Measurements from ENCODE around the gene FDX2. TPM values are rescaled to one million over a fixed set of nuclear protein-coding genes. Genes with fewer than 3 reads are reported as not detected.
"Not testable (repeated sequence)": the region's sequence is repeated elsewhere in the genome, so short reads cannot be mapped to it uniquely, and the experiment has no call there.

Gene FDX2
- total RNA-seq, 2 experiments from 2014 or later, result 7.6 to 9.4 TPM

GRCh38 chr19:10282043-10282442 lies 33.8 kb downstream of the FDX2 start:
- DNase-seq; H3K27me3 Mint-ChIP-seq; POLR2A ChIA-PET; H3K9me3 Mint-ChIP-seq; H3K27ac Mint-ChIP-seq; ATAC-seq (ENCODE audit: low read depth); H3K4me3 Mint-ChIP-seq: not testable (repeated sequence)
- H3K36me3 Mint-ChIP-seq, result peaks cover 23% of the 10 kb centered on the region
- H3K4me1 Mint-ChIP-seq, result peaks cover 29% of the 10 kb centered on the region

GRCh38 chr19:10279737-10280442 lies 35.9 kb downstream of the FDX2 start:
- H3K27ac Mint-ChIP-seq, result peak overlapping the region; percentile 36
- peak; percentile 66 for ATAC-seq (ENCODE audit: low read depth)
- POLR2A ChIA-PET, result interaction anchor here (0.6 to 2.5 kb wide), 5 partner anchors 9 to 148 kb away, joined by 3 to 26 read pairs (median 3); partner anchors contain the start of gene ICAM1
- H3K36me3 Mint-ChIP-seq, result peaks cover 16% of the 10 kb centered on the region
- peak overlapping the region; percentile 7 for H3K4me3 Mint-ChIP-seq
- no peaks in the 10 kb centered on the region for H3K27me3 Mint-ChIP-seq
- H3K9me3 Mint-ChIP-seq, result no peaks in the 10 kb centered on the region
- peaks cover 11% of the 10 kb centered on the region for H3K4me1 Mint-ChIP-seq
- no peak for DNase-seq

GRCh38 chr19:10278935-10279334 lies 36.9 kb downstream of the FDX2 start:
- no peaks in the 10 kb centered on the region for H3K27me3 Mint-ChIP-seq
- POLR2A ChIA-PET, result interaction anchor here (0.6 to 2.5 kb wide), 2 partner anchors 8 to 110 kb away, joined by 3 to 26 read pairs; partner anchors contain the start of gene ICAM1
- H3K9me3 Mint-ChIP-seq, result no peaks in the 10 kb centered on the region
- H3K4me3 Mint-ChIP-seq, result no peak overlapping the region
- DNase-seq, result no peak
- H3K4me1 Mint-ChIP-seq, result peaks cover 13% of the 10 kb centered on the region
- H3K36me3 Mint-ChIP-seq, result peaks cover 12% of the 10 kb centered on the region
- H3K27ac Mint-ChIP-seq, result peak overlapping the region; percentile 60
- ATAC-seq (ENCODE audit: low read depth), result no peak

GRCh38 chr19:10277795-10278589 lies 37.8 kb downstream of the FDX2 start:
- no peak overlapping the region for H3K27ac Mint-ChIP-seq
- no peak for ATAC-seq (ENCODE audit: low read depth)
- POLR2A ChIA-PET, result interaction anchor here (1.1 to 1.2 kb wide), 2 partner anchors 9 to 11 kb away, joined by 4 to 5 read pairs; partner anchors contain the start of gene ICAM4

GRCh38 chr19:10274589-10274988 lies 41.2 kb downstream of the FDX2 start:
- peaks cover 10% of the 10 kb centered on the region for H3K36me3 Mint-ChIP-seq
- H3K27ac Mint-ChIP-seq, result no peak overlapping the region
- POLR2A ChIA-PET, result interaction anchor here (1.1 kb wide), 1 partner anchor 15 kb away, joined by 5 read pairs; the partner anchor contains the start of gene ICAM5
- H3K27me3 Mint-ChIP-seq, result no peaks in the 10 kb centered on the region
- DNase-seq (no peak), ATAC-seq (ENCODE audit: low read depth) (no peak)
- H3K9me3 Mint-ChIP-seq, result no peaks in the 10 kb centered on the region
- no peak overlapping the region for H3K4me3 Mint-ChIP-seq
- H3K4me1 Mint-ChIP-seq, result peaks cover 22% of the 10 kb centered on the region

More at GRCh38 chr19:10277795-10278589, 37.8 kb downstream of the FDX2 start:
- H3K4me3 Mint-ChIP-seq, result no peak overlapping the region
- H3K9me3 Mint-ChIP-seq, result no peaks in the 10 kb centered on the region
- peaks cover 12% of the 10 kb centered on the region for H3K36me3 Mint-ChIP-seq
- DNase-seq, result no peak
- peaks cover 13% of the 10 kb centered on the region for H3K4me1 Mint-ChIP-seq
- H3K27me3 Mint-ChIP-seq, result no peaks in the 10 kb centered on the region

- Mint-ChIP-seq H3K9me3 (no peaks in the 10 kb centered on the region), H3K4me1 (peaks cover 23% of the 10 kb centered on the region), H3K27me3 (no peaks in the 10 kb centered on the region), H3K27ac (peak overlapping the region; percentile 92), H3K4me3 (peak overlapping the region; percentile 86), H3K36me3 (peaks cover 5% of the 10 kb centered on the region)
- DNase-seq (no peak), ATAC-seq (ENCODE audit: low read depth) (no peak)
- POLR2A ChIA-PET, result interaction anchor here (0.9 to 4.7 kb wide), 16 partner anchors 9 to 157 kb away, joined by 3 to 60 read pairs (median 10); partner anchors contain the start of genes CDC37, FDX2, ICAM4 and ICAM5
Observed at GRCh38 chr19:10271543-10272086, 44.2 kb downstream of the FDX2 start.

GRCh38 chr19:10270616-10271394 lies 45.0 kb downstream of the FDX2 start, which contains the start of gene ICAM1:
ICAM1 (plus strand) TSS chr19:10271120; CDS start chr19:10271160, 40 bp downstream.
- Mint-ChIP-seq H3K4me3 (peak within 1 kb of the TSS; percentile 86), H3K27ac (peak within 1 kb of the TSS; percentile 92), H3K4me1 (peaks cover 23% of the 10 kb centered on the region), H3K36me3 (peaks cover 5% of the 10 kb centered on the region), H3K9me3 (no peaks in the 10 kb centered on the region), H3K27me3 (no peaks in the 10 kb centered on the region)
- POLR2A ChIA-PET, result interaction anchor here (0.6 to 4.7 kb wide), 26 partner anchors 10 to 891 kb away, joined by 3 to 60 read pairs (median 6); partner anchors contain the start of genes CDC37, FDX2, ICAM4 and ICAM5
- ATAC-seq (ENCODE audit: low read depth), result peak; percentile 65
- peak; percentile 83 for DNase-seq

GRCh38 chr19:10270180-10270615 lies 45.6 kb downstream of the FDX2 start:
- H3K4me1 Mint-ChIP-seq, result peaks cover 23% of the 10 kb centered on the region
- no peaks in the 10 kb centered on the region for H3K9me3 Mint-ChIP-seq
- H3K36me3 Mint-ChIP-seq, result peaks cover 3% of the 10 kb centered on the region
- DNase-seq (peak; percentile 85), ATAC-seq (ENCODE audit: low read depth) (peak; percentile 57)
- POLR2A ChIA-PET, result interaction anchor here (0.6 to 4.7 kb wide), 23 partner anchors 10 to 892 kb away, joined by 3 to 60 read pairs (median 6); partner anchors contain the start of genes CDC37, FDX2, ICAM4 and ICAM5
- peak overlapping the region; percentile 86 for H3K4me3 Mint-ChIP-seq
- no peaks in the 10 kb centered on the region for H3K27me3 Mint-ChIP-seq
- H3K27ac Mint-ChIP-seq, result peak overlapping the region; percentile 92

GRCh38 chr19:10269333-10270179 lies 46.3 kb downstream of the FDX2 start:
- Mint-ChIP-seq H3K4me3 (peak overlapping the region; percentile 86), H3K27me3 (no peaks in the 10 kb centered on the region), H3K27ac (peak overlapping the region; percentile 92), H3K36me3 (peaks cover 2% of the 10 kb centered on the region), H3K4me1 (peaks cover 23% of the 10 kb centered on the region), H3K9me3 (no peaks in the 10 kb centered on the region)
- POLR2A ChIA-PET, result interaction anchor here (0.6 to 4.7 kb wide), 20 partner anchors 9 to 270 kb away, joined by 3 to 60 read pairs (median 6); partner anchors contain the start of genes CDC37, FDX2, ICAM4 and ICAM5
- DNase-seq (peak; percentile 96), ATAC-seq (ENCODE audit: low read depth) (peak; percentile 69)

- Mint-ChIP-seq H3K36me3 (no peaks in the 10 kb centered on the region), H3K4me1 (peaks cover 21% of the 10 kb centered on the region), H3K27me3 (no peaks in the 10 kb centered on the region), H3K27ac (peak overlapping the region; percentile 56), H3K4me3 (no peak overlapping the region), H3K9me3 (no peaks in the 10 kb centered on the region)
- POLR2A ChIA-PET, result interaction anchor here (2.0 to 4.7 kb wide), 2 partner anchors 23 to 120 kb away, joined by 25 to 60 read pairs; partner anchors contain the start of gene ICAM5
- ATAC-seq (ENCODE audit: low read depth) (no peak), DNase-seq (no peak)
Observed at GRCh38 chr19:10268071-10268470, 47.7 kb downstream of the FDX2 start.

GRCh38 chr19:10266706-10267105 lies 49.1 kb downstream of the FDX2 start:
- Mint-ChIP-seq H3K27ac (no peak overlapping the region), H3K9me3 (no peaks in the 10 kb centered on the region), H3K4me1 (peaks cover 15% of the 10 kb centered on the region), H3K4me3 (no peak overlapping the region), H3K27me3 (no peaks in the 10 kb centered on the region), H3K36me3 (no peaks in the 10 kb centered on the region)
- no peak for DNase-seq
- POLR2A ChIA-PET, result interaction anchor here (0.6 kb wide), 1 partner anchor 45 kb away, joined by 3 read pairs; no protein-coding TSS in a partner anchor
- ATAC-seq (ENCODE audit: low read depth), result no peak
